ENCODE measurements around the gene POR. TPM values are rescaled to one million over a fixed set of nuclear protein-coding genes. Genes with fewer than 3 reads are reported as not detected.

The POR gene
- total and polyA plus RNA-seq, 2 of the 13 experiments (the other 11 are each of a cell fraction or from before 2014, with no cell fraction given), result 145 to 266 TPM

- DNase-seq (ENCODE audit: low spot score) (no peak), FAIRE-seq (no peak), ATAC-seq (peak; percentile 50)
- in situ Hi-C loops (cut with HindIII; ENCODE audit: extremely low pct_ligation_motif_present, low pct_unique_long_range_greater_than_20kb), result loop anchor here (5.0 kb wide), 1 partner anchor 151 kb away; no protein-coding TSS in a partner anchor
- POLR2A ChIA-PET, result interaction anchor here (1.3 to 2.1 kb wide), 5 partner anchors 40 to 154 kb away, joined by 5 to 17 read pairs (median 10); partner anchors contain the start of gene POR
- Histone ChIP-seq H3K4me2 (ENCODE audit: low read depth, low read length) (peak overlapping the region; percentile 84), H3K9ac (ENCODE audit: insufficient read depth, low read depth, low read length) (no peak overlapping the region), H3K4me3 (replicated peaks in 1 of 3; ENCODE audit: insufficient read depth in 1 of 3, low read depth in 2 of 3, low read length in 3 of 3) (no peak overlapping the region), H3K27me3 (ENCODE audit: control insufficient read depth in 1 of 2, insufficient read depth in 2 of 2, low read length in 2 of 2) (no peaks in the 10 kb centered on the region), H2AFZ (ENCODE audit: low read length) (no peak overlapping the region), H3K36me3 (replicated peaks in 1 of 2; ENCODE audit: control insufficient read depth in 1 of 2, insufficient read depth in 2 of 2, low read length in 2 of 2) (no peaks in the 10 kb centered on the region), H3K4me1 (ENCODE audit: insufficient read depth, low read length) (peaks cover 19% of the 10 kb centered on the region), H3K79me2 (ENCODE audit: insufficient read depth, low read length) (no peaks in the 10 kb centered on the region), H3K27ac (ENCODE audit: extremely low read length, insufficient read depth, low read length) (no peak overlapping the region), H4K20me1 (ENCODE audit: insufficient read depth, low read length) (no peaks in the 10 kb centered on the region), H3K9me3 (ENCODE audit: low read length) (no peaks in the 10 kb centered on the region)
- no TSS peak for BruUV-seq (replicated peaks)
- WGBS (ENCODE audit: low lambda C conversion rate), result 6% methylated on average over 5 of the region's 5 CpGs
- intact Hi-C loops (cut with micrococcal nuclease; ENCODE audit: unreplicated experiment), result loop anchor here (1.0 to 2.0 kb wide), 3 partner anchors 55 to 154 kb away; no protein-coding TSS in a partner anchor
- CTCF ChIA-PET (ENCODE audit: low intra/inter-chr PET ratio, low total read pairs), result interaction anchor here (0.7 to 3.6 kb wide), 2 partner anchors 106 to 154 kb away, joined by 4 to 39 read pairs; no protein-coding TSS in a partner anchor
- TF ChIP-seq, protein P1, sequence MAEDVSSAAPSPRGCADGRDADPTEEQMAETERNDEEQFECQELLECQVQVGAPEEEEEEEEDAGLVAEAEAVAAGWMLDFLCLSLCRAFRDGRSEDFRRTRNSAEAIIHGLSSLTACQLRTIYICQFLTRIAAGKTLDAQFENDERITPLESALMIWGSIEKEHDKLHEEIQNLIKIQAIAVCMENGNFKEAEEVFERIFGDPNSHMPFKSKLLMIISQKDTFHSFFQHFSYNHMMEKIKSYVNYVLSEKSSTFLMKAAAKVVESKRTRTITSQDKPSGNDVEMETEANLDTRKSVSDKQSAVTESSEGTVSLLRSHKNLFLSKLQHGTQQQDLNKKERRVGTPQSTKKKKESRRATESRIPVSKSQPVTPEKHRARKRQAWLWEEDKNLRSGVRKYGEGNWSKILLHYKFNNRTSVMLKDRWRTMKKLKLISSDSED (CRISPR knock-in tag; IDR thresholded peaks at IDR 0.05), result no peak
- no peak for TF ChIP-seq ZNF567 (CRISPR knock-in tag; IDR thresholded peaks at IDR 0.05; ENCODE audit: borderline replicate concordance)
- TF ChIP-seq, protein P2, sequence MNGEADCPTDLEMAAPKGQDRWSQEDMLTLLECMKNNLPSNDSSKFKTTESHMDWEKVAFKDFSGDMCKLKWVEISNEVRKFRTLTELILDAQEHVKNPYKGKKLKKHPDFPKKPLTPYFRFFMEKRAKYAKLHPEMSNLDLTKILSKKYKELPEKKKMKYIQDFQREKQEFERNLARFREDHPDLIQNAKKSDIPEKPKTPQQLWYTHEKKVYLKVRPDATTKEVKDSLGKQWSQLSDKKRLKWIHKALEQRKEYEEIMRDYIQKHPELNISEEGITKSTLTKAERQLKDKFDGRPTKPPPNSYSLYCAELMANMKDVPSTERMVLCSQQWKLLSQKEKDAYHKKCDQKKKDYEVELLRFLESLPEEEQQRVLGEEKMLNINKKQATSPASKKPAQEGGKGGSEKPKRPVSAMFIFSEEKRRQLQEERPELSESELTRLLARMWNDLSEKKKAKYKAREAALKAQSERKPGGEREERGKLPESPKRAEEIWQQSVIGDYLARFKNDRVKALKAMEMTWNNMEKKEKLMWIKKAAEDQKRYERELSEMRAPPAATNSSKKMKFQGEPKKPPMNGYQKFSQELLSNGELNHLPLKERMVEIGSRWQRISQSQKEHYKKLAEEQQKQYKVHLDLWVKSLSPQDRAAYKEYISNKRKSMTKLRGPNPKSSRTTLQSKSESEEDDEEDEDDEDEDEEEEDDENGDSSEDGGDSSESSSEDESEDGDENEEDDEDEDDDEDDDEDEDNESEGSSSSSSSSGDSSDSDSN (CRISPR knock-in tag; IDR thresholded peaks at IDR 0.05), result peak; percentile 34; the same call in 1 of the 2 replicates
- no peak for TF ChIP-seq ZNF790 (CRISPR knock-in tag; IDR thresholded peaks at IDR 0.05; ENCODE audit: borderline replicate concordance)
- TF ChIP-seq, protein P3, sequence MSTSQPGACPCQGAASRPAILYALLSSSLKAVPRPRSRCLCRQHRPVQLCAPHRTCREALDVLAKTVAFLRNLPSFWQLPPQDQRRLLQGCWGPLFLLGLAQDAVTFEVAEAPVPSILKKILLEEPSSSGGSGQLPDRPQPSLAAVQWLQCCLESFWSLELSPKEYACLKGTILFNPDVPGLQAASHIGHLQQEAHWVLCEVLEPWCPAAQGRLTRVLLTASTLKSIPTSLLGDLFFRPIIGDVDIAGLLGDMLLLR (CRISPR knock-in tag; IDR thresholded peaks at IDR 0.05), result no peak
- TF ChIP-seq ZFP62 (CRISPR knock-in tag; IDR thresholded peaks at IDR 0.05), result no peak
- TF ChIP-seq HOXD1 (CRISPR knock-in tag; IDR thresholded peaks at IDR 0.05), result no peak
- TF ChIP-seq ZSCAN29 (CRISPR knock-in tag; conservative IDR thresholded peaks at IDR 0.05), result no peak
- TF ChIP-seq POLR2A (IDR thresholded peaks at IDR 0.05; ENCODE audit: insufficient read depth in 1 of 2, low read depth in 2 of 2, low read length in 2 of 2), result no peak
- no peak for TF ChIP-seq ELF4 (CRISPR knock-in tag; IDR thresholded peaks at IDR 0.05; ENCODE audit: borderline replicate concordance)
- TF ChIP-seq TEF (CRISPR knock-in tag; IDR thresholded peaks at IDR 0.05), result no peak
- no peak for TF ChIP-seq SRSF1 (optimal IDR thresholded peaks at IDR 0.05; ENCODE audit: low read depth, low read length)
- no peak for TF ChIP-seq ZNF678 (CRISPR knock-in tag; IDR thresholded peaks at IDR 0.05)
- TF ChIP-seq ZNF33A (CRISPR knock-in tag; IDR thresholded peaks at IDR 0.05; ENCODE audit: borderline replicate concordance), result no peak
- TF ChIP-seq PHF20 (CRISPR knock-in tag; IDR thresholded peaks at IDR 0.05), result no peak
Observed at GRCh38 chr7:75866114-75866488, 48.9 kb upstream of the POR start.
